ENCODE data around the gene PRPSAP2. TPM values are rescaled to one million over a fixed set of nuclear protein-coding genes. Genes with fewer than 3 reads are reported as not detected.
"Not testable (repeated sequence)": the region's sequence is repeated elsewhere in the genome, so short reads cannot be mapped to it uniquely, and the experiment has no call there.

The PRPSAP2 gene
- total RNA-seq, 1 experiment from 2014 or later: 19.0 TPM

- not testable (repeated sequence) for H3K4me3 ChIP-seq, DNase-seq, H3K27me3 ChIP-seq, H3K36me3 ChIP-seq, H3K9me3 ChIP-seq
Observed at GRCh38 chr17:18864996-18865395, 7.1 kb downstream of the PRPSAP2 start.

GRCh38 chr17:18866866-18867813 lies 9.2 kb downstream of the PRPSAP2 start:
- H3K9me3 ChIP-seq: no peaks in the 10 kb centered on the region
- H3K4me3 ChIP-seq: no peak overlapping the region
- no peaks in the 10 kb centered on the region for H3K36me3 ChIP-seq
- no peaks in the 10 kb centered on the region for H3K27me3 ChIP-seq
- no peak for DNase-seq

GRCh38 chr17:18877104-18877645 lies 19.2 kb downstream of the PRPSAP2 start:
- Histone ChIP-seq H3K9me3 (no peaks in the 10 kb centered on the region), H3K27me3 (no peaks in the 10 kb centered on the region), H3K36me3 (no peaks in the 10 kb centered on the region; the same call in 1 of the 2 replicates), H3K4me3 (no peak overlapping the region)
- no peak for DNase-seq

GRCh38 chr17:18888766-18889290 lies 30.9 kb downstream of the PRPSAP2 start:
- no peak for DNase-seq
- no peaks in the 10 kb centered on the region for H3K9me3 ChIP-seq
- no peak overlapping the region for H3K4me3 ChIP-seq
- no peaks in the 10 kb centered on the region for H3K27me3 ChIP-seq
- H3K36me3 ChIP-seq: no peaks in the 10 kb centered on the region

- no peak for DNase-seq
- H3K4me3 ChIP-seq: no peak overlapping the region
- H3K9me3 ChIP-seq: no peaks in the 10 kb centered on the region
- no peaks in the 10 kb centered on the region for H3K27me3 ChIP-seq
- no peaks in the 10 kb centered on the region for H3K36me3 ChIP-seq
Observed at GRCh38 chr17:18889658-18890057, 31.7 kb downstream of the PRPSAP2 start.

GRCh38 chr17:18891541-18891940 lies 33.6 kb downstream of the PRPSAP2 start:
- no peaks in the 10 kb centered on the region for H3K27me3 ChIP-seq
- no peaks in the 10 kb centered on the region for H3K36me3 ChIP-seq
- no peaks in the 10 kb centered on the region for H3K9me3 ChIP-seq
- no peak for DNase-seq
- H3K4me3 ChIP-seq: no peak overlapping the region

- Histone ChIP-seq H3K36me3 (no peaks in the 10 kb centered on the region), H3K4me3 (no peak overlapping the region), H3K9me3 (no peaks in the 10 kb centered on the region), H3K27me3 (no peaks in the 10 kb centered on the region)
- no peak for DNase-seq
Observed at GRCh38 chr17:18896146-18896545, 38.2 kb downstream of the PRPSAP2 start.

GRCh38 chr17:18896947-18897346 lies 39.0 kb downstream of the PRPSAP2 start:
- Histone ChIP-seq H3K9me3 (no peaks in the 10 kb centered on the region), H3K36me3 (no peaks in the 10 kb centered on the region), H3K4me3 (no peak overlapping the region), H3K27me3 (no peaks in the 10 kb centered on the region)
- no peak for DNase-seq

GRCh38 chr17:18904482-18904881 lies 46.6 kb downstream of the PRPSAP2 start:
- DNase-seq: no peak
- H3K9me3 ChIP-seq: no peaks in the 10 kb centered on the region
- no peaks in the 10 kb centered on the region for H3K27me3 ChIP-seq
- no peaks in the 10 kb centered on the region for H3K36me3 ChIP-seq
- H3K4me3 ChIP-seq: no peak overlapping the region

GRCh38 chr17:18905226-18905625 lies 47.3 kb downstream of the PRPSAP2 start:
- H3K4me3 ChIP-seq: no peak overlapping the region
- H3K27me3 ChIP-seq: no peaks in the 10 kb centered on the region
- H3K36me3 ChIP-seq: no peaks in the 10 kb centered on the region
- H3K9me3 ChIP-seq: no peaks in the 10 kb centered on the region
- no peak for DNase-seq

- no peak overlapping the region for H3K4me3 ChIP-seq
- no peaks in the 10 kb centered on the region for H3K27me3 ChIP-seq
- no peaks in the 10 kb centered on the region for H3K36me3 ChIP-seq
- H3K9me3 ChIP-seq: no peaks in the 10 kb centered on the region
- DNase-seq: no peak
Observed at GRCh38 chr17:18910326-18910725, 52.4 kb downstream of the PRPSAP2 start.

GRCh38 chr17:18910881-18911280 lies 53.0 kb downstream of the PRPSAP2 start:
- H3K9me3 ChIP-seq: no peaks in the 10 kb centered on the region
- no peaks in the 10 kb centered on the region for H3K27me3 ChIP-seq
- DNase-seq: no peak
- H3K4me3 ChIP-seq: no peak overlapping the region
- no peaks in the 10 kb centered on the region for H3K36me3 ChIP-seq

GRCh38 chr17:18916816-18917500 lies 59.0 kb downstream of the PRPSAP2 start:
- Histone ChIP-seq H3K27me3 (no peaks in the 10 kb centered on the region), H3K9me3 (no peaks in the 10 kb centered on the region), H3K36me3 (no peaks in the 10 kb centered on the region), H3K4me3 (no peak overlapping the region)
- no peak for DNase-seq

- no peak for DNase-seq
- H3K27me3 ChIP-seq: no peaks in the 10 kb centered on the region
- no peaks in the 10 kb centered on the region for H3K9me3 ChIP-seq
- H3K36me3 ChIP-seq: no peaks in the 10 kb centered on the region
- H3K4me3 ChIP-seq: no peak overlapping the region
Observed at GRCh38 chr17:18917506-18918032, 59.6 kb downstream of the PRPSAP2 start.

GRCh38 chr17:18919963-18920362 lies 62.0 kb downstream of the PRPSAP2 start:
- Histone ChIP-seq H3K36me3 (no peaks in the 10 kb centered on the region), H3K27me3 (no peaks in the 10 kb centered on the region), H3K4me3 (no peak overlapping the region), H3K9me3 (no peaks in the 10 kb centered on the region)
- no peak for DNase-seq

- Histone ChIP-seq H3K27me3 (no peaks in the 10 kb centered on the region), H3K4me3 (no peak overlapping the region), H3K36me3 (no peaks in the 10 kb centered on the region), H3K9me3 (no peaks in the 10 kb centered on the region)
- no peak for DNase-seq
Observed at GRCh38 chr17:18920911-18921441, 63.0 kb downstream of the PRPSAP2 start.

GRCh38 chr17:18921485-18921884 lies 63.6 kb downstream of the PRPSAP2 start:
- DNase-seq: no peak
- H3K27me3 ChIP-seq: no peaks in the 10 kb centered on the region
- H3K4me3 ChIP-seq: no peak overlapping the region
- H3K9me3 ChIP-seq: no peaks in the 10 kb centered on the region
- no peaks in the 10 kb centered on the region for H3K36me3 ChIP-seq

Data from MG63 (cell line).